GM18861 (cell line): Measurements from ENCODE around the gene AP1M1.
"Not testable (repeated sequence)": the region's sequence is repeated elsewhere in the genome, so short reads cannot be mapped to it uniquely, and the experiment has no call there.

ENCODE experiments used
- ATAC-seq: cut with Tn5 transposase; IDR thresholded peaks from one replicate; pipeline ENCODE4 v1.9.1; 2021; ENCODE audit not compliant: unreplicated experiment

The AP1M1 gene

DNA sequence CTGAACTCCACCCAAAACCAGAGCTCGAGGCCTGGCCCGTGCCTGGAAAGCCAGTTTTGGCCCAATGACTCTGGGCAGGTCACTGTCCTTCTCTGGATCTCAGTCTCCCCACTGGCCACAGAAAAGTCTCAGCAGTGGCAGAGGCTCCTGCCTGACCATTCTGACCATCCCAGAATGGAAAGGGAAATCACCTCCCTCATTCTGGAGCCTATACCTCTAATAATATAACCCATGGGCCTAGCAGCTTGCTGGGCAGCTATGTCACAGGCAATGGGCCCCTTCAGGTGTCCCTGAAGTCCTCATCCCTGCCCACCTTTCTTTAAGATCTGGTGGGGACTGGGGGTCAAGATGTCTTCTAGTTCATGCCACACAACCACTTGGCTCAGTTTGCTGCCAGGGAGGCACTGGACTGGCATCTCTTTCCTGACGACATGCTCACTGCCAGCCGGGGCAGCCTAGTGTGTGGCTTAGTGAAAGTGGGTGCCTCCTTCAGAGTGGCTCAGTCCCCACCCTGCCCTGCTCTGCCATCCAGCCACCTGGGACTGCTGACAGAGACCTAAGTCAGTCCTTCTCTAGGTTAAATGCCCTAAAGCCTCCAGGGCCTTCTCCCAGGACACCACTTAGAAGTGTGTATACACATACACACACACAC, 62.6 kb downstream of the AP1M1 start:
- no peak for ATAC-seq

DNA sequence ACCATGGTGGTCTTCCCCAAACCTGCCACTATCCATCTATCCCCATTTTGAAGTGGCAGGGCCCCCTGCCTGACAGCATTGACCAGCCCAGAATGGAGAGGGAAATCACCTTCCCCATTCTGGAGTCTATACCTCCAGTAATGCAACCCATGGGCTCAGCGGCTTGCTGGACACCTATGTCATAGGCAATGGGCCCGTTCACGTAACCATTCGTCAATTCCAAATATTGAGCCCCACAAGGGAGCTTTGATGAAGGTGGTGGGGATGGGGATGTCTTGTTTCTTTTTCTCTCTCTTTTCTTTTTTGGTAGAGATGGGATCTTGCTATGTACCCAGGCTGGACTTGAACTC, 63.1 kb downstream of the AP1M1 start:
- ATAC-seq, result no peak

DNA sequence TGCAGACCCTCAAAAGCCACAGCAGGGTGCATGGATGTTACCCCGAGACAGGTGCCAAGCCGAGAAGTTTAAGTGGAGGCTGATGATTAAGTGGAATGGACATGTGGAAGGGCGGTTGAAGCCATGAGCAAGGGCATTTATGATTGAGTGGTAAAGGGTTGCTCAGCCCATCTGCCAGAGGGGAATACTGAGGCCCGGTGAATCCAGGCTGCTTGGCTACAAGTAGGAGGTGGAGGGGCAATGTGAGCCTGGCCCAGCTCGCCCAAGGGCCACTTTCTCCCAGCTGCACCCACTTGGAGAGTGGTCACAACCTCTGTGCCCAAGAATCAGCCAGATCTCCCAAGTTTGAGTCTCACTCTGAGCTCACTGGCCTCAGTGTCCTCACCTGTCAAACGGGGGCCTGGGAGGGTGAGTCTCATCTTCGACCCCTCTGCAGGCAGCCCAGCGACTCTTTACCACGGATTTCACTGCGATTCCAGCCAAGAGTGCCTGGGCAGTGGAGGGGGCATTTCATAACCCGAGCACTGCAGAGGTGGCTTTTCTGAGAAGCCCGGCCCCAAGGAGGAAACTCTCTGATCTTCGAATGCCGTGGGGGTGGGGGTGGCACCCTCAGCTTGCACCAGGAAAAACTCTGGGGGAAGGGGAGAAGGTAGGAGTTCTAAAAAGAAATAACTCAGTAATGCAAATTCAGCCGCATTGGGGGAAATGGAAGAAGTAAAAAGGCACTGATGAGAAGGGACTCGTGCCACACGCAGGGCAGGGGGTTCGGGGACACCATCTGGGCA, 64.1 kb downstream of the AP1M1 start:
- no peak for ATAC-seq

DNA sequence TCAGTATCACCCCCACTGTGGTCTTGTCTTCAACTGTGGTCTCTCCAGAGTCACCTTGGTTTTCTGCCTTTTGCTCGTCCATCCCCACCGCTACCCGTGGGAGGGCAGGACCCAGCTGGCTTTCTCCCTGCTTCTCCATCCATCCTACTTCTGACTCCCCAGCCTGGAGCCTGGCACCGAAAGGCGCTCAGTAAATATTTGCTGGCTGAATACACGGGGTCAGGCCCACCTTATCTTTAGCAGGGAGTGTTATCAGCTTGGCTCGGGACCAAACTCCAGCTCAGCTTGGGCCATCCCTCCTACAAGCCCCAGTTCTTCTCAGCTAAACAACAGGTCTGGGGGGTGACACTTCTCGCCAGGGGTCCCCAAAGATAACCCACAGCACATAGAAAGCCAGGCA, 64.9 kb downstream of the AP1M1 start:
- ATAC-seq, result no peak

DNA sequence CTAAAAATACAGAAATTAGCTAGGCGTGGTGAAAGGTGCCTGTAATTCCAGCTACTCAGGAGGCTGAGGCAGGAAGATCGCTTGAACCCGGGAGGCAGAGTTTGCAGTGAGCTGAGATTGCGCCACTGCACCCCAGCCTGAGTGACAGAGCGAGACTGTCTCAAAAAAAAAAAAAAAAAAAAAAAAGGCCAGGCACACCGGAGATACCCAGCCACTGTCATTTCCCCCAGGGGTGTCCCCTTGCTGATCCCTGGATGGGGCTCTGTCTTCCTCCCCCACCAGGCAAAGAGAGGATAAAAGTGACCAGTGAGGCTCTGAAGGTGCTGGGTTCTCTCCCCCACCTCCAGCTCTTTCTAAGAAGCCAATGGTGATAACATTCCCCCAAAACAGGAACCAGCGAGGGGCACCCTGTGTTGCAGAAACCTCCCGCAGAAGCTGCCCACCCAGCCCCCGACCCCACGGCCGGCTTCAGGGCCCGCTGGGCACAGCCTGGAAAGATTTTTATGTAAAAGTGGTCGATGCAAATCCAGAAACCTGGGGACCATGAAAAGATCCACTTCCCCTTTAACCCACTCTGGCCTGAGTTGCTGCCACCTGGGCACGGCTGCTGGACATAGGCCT, 65.5 kb downstream of the AP1M1 start:
- ATAC-seq, result no peak

DNA sequence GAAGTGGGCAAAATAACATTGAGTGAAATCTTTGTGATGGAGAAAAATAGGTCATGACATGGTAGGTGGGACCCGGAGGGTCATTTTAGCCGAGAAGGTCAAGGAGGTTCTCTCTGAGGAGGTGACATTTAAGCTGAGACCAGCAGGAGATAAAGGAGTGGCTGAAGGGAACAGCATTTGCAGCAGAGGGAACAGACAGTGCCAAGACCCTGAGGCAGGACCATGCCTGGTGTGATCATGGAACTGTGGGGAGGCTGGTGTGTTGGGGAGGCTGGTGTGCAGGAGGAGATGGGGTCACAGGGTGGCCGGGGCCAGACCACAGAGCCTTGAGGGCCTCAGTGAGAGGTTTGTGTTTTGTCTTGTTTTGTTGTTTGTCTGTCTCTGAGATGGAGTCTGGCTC, 67.5 kb downstream of the AP1M1 start:
- no peak for ATAC-seq

DNA sequence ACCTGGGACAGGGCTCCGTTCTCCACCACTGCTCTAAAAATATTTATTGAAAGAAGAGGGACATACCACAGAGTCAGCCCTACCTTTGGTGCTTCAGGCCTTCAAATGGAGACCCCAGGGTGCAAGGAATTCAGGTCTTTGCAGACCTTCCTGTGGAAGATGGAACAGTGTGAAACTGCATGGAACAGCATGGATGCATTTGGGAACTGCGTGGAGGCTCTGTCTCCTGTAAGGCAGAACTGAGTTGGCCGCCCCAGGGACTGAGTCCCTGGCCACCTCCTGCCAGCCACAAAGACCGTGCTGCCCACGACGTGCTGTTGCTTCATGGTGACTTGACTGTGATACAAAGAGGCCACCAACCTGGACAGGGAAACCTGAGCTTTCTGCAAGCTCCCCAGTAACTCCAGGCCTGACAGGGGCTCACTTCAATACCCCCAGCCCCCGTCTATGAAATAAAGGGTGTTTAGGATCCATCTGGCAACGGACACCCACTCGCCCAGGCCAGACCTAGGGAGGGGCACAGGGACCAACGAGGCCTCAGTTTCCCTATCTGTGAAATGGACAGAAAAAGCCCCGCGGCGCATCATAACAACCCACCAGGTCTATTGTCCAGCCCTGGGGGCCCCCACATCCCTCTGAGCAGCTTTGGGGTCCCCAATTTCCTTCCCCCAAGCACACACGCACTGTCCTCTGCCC, 68.3 kb downstream of the AP1M1 start:
- ATAC-seq, result no peak

DNA sequence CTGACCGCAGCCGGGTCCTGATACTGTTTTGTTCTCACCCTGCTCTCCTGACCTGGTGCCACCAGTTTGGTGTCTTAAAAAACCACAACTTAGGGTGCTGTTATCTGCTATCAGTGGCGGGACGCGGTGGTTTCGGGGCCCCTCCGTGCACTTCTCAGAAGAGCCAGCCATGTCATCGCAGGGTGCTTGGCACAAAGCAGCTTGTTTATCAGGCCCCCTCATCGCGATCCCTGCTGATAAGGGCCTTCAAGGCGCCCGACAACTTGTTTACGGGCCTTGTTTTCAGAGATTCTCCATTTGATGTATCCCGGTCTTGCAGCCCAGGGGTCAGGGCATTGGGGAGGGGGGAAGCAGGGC, 68.9 kb downstream of the AP1M1 start:
- ATAC-seq, result no peak

DNA sequence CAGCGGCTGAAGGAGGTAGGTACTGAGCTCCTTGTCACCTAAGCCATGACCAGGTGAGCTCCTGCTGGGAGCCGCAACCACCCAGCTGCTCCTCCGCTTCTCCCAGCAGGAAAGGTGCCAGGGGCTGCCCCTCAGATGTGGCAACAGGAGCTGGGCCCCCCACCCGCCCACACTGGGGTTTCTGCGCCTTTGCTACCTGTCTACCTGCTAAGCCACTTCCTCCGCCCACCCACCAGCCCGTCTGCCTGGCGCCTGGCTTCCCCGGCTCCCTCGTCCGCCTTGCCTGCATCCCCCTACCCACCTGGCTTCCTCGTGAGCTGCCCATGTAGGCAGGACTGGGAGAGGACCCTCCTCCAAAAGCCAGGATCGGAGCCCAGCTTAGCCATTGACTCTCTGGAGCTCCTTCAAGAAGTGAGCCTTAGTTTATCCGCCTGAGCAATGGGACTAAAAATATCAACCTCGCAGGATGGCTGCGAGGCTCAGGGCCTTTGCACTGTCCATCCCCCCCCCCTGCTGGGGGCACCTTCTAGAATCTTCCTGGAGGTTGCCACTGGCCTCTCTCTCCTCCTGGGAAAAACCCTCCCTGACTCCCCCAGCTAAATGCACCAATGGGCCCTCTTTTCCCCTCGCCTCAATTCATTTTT, 71.1 kb downstream of the AP1M1 start:
- no peak for ATAC-seq

DNA sequence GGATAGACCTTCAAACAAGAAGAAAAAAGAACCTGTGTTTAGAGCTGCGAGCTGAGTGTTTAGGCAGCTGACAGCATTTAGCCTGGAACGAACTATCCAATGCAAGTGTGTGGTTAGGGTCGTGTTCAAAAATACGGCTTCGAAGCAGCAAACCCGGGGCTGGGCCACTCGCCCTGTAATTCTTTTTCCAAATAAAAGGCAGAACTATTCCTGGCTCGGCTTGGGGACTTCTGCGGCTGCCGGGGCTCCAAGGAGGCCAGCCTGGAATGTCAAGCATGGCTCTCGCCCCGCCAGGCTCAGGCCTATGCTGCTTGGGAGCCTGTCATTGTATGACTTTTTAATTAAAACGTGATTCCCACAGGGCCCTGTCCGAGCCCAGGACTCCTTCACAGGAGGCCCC, 75.2 kb downstream of the AP1M1 start:
- no peak for ATAC-seq

DNA sequence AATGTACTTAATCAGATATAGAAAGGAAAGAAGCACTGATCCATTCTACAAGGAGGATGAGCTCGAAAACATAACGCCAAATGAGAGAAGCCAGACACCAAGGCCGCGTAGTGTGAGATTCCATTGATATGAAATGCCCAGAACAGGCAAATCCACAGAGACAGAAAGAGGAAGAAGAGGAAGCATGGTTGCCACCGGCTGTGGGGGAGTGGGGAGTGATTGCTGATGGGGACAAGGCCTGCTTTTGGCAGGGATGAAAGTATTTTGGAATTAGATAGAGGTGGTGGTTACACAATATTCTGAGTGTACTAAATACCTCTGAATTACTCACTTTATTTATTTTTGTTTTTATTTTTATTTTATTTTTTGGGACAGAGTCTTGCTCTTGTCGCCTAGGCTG, 76.7 kb downstream of the AP1M1 start:
- ATAC-seq, result no peak

DNA sequence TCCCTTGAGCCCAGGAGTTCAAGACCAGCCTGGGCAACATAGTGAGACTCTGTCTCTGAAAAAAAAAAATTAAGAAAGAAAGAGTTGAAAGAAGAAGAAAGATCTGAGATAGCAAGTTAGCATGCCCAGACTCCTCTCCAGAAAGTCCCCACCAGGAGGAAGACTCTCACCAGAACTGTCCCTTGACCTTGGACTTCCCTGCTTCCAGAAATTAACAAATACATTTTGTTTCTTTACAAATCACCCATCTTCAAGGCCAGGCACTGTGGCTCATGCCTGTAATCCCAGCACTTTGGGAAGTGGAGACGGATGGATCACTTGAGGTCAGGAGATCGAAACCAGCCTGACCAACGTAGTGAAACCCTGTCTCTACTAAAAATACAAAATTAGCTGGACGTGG, 82.6 kb downstream of the AP1M1 start:
- no peak for ATAC-seq

DNA sequence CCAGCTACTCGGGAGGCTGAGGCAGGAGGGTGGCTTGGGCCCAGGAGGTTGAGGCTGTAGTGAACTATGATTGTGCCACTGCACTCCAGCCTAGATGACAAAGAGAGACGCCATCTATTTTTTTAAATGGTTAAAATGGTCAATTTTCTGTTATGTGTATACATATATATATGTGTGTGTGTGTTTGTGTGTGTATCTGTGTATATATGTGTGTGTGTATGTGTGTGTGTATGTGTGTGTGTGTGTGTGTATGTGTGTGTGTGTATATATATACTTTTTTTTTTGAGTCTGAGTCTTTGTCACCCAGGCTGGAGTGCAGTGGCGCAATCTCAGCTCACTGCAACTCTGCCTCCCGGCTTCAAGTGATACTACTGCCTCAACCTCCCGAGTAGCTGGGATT, 84.0 kb downstream of the AP1M1 start:
- no peak for ATAC-seq

DNA sequence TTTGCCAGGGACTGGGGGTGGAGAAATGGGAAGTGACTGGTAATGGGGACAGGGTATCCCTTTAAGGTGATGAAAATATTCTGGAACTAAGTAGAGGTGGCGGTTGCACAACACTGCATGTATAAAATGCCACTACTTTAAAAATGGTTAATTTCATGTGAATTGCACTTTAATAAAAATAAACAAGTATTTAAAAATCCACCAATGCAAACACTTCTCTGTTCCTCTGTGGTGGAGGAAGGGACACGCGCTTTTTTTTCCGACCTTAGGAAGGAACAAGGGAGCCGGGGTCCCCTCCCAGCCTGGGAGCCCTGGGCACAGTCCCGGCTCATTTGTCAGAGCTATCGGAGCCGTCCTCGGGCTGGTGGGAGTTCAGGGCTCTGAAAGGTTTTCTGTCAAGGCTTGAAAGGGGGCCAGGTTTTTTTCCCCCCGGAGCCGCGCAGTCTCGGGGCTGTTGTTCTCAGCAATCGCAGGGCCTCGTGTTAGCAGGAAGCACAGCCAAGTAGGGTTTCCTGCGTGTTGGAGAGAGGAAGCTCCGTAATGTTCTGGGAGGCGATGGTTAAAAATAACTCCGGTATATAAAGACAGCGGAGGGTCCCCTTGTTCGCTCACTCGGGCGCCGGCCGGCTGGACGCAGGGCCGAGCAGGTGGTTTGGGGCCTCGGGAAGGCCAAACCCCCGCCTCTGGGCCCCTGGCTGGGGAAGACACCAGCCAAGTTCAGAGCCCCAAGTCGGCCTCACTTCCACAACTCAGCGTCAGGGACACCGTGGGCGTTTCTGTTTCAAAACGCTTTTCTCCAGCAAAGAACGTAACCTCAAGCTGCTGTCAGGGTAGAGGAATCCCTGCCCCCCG, 85.7 kb downstream of the AP1M1 start:
- ATAC-seq, result no peak

DNA sequence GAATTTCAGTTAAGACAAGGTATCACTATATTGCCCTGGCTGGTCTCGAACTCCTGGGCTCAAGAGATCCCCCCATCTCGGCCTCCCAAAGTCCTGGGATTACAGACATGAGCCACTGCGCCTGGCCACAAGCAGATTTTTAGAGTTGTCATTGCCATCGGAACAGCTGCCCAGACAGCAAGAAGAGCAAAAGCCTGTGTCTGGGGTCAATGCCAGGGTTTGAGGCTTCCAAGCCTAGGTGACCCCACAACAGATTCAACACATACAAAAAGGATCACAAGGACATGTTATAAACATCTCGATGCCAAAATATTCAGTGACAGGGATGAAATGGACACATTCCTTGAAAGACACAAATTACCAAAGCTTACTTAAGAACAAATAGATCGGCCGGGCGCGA, 86.8 kb downstream of the AP1M1 start:
- no peak for ATAC-seq

DNA sequence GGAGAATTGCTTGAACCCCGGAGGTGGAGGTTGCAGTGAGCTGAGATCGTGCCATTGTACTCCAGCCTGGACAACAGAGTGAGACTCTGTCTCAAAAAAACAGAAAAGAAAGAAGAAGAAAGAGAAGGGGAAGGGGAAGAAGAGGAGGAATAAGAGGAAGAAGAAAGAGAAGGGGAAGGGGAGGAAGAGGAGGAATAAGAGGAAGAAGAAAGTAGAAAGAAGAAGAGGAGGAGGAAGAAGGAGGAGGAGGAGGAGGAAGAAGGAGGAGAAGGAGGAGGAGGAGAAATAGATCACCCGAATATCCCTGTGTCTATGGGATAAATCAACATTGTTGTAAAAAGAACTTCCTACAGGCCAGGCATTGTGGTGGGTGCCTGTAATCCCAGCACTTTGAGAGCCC, 87.4 kb downstream of the AP1M1 start:
- ATAC-seq, result not testable (repeated sequence)

DNA sequence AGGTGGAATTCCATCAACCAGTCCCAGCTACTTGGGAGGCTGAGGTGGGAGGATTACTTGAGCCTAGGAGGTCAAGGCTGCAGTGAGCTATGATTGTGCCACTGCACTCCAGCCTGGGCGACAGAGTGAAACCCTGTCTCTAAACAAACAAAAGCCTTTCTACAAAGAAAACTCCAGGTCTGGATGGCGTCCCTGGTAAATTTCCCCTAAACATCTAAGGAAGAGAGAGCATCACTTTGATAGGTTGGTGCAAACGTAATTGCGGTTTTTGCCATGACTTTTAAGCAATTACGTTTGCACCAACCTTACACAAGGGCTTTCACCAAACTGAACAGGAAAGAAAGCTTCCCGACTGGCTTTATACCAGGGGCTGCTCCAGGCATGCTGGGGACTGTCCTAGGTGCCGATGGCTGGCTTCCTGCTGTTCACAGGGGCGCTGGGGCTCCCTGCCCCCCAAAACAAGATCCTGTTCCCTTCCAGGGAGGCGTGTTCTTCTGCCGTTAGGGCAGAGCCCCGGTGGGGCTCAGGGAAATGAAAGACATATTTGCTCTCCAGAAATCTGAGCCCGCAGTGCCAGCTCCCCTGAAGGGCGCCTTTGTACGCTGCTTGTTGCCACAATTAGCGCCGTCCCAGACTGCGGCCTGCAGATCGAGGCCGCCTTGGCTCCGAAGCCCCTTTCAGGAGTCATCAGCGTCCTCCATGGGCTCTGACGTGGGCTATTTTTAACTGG, 88.2 kb downstream of the AP1M1 start:
- no peak for ATAC-seq

DNA sequence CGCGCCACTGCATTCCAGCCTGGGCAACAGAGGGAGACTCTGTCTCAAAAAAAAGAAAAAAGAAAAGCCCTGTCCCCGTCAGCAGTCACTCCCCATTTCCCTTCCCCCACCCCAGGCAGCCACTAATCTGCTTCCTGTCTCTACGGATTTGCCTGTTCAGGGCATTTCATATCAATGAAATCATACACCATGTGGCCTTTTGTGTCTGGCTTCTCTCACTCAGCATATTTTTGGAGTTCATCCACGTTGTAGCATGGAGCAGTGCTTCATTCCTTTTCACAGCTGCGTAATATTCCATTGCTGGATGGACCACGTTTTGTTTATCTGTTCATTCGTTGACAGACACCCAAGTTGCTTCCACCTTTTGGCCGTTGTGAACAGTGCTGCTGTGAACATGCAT, 90.8 kb downstream of the AP1M1 start:
- no peak for ATAC-seq

DNA sequence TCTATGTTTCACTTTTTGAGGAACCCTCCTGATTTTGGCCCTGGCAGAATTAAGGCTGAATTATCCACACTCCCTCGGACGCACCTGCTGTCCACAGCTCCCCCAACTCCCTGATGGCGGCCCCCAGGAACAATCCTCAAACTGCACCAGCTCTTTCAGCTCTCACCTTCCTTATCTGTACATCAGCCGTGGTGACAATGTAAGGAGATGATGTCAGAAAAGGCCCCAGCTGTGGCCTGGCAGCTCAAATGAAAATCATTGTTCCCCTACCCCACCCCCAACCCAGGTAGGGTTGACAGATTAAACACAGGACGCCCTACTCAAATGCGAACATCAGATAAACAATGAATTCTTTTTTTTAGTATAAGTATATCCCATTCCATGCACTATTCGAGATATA, 91.9 kb downstream of the AP1M1 start:
- no peak for ATAC-seq

DNA sequence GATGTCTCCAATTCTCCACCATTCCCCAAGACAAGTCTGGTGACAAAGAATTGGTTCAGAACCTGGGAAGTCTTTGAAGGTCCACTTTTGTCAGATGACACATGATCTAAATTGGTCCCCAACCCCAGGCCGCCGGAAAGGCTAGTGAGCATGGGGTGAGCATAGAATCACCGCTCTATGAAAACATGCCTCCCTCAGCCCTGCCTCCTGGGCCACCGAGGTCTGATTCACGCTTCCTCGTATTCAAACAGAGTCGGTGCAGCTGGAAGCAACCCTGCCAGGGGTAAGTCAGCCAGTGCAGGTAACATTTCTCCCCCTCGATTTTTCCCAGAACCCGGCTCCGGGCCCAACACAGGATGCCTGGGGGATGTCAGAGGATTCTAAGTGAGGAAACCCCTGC, 93.0 kb downstream of the AP1M1 start:
- ATAC-seq, result no peak
